Kidney (tissue), 14 donors: Measurements from ENCODE around the gene MAD1L1. TPM values are rescaled to one million over a fixed set of nuclear protein-coding genes. Genes with fewer than 3 reads are reported as not detected.

Experiments used
- DNase-seq, 5 donors: peaks; one replicate each; pipeline ENCODE4 v3.0.0-alpha.2; 2013 to 2020
- FAIRE-seq: peaks from 2 replicates; lab custom pipeline; 2012; peaks lifted over from hg19 to GRCh38; lab: Jason Lieb, UNC
- H3K27ac ChIP-seq, 2 donors: one replicate each; pipeline ENCODE4 v1.7.0; 2013; ENCODE audit warnings: low read depth in 2 of 2, low read length in 2 of 2, inconsistent platforms in 1 of 2
- H3K27me3 ChIP-seq: one replicate; pipeline ENCODE4 v1.7.1; 2013; ENCODE audit warnings: low read length, inconsistent platforms; ENCODE audit not compliant: control insufficient read depth, insufficient read depth
- H3K36me3 ChIP-seq, 3 donors: one replicate each; pipeline versions ENCODE4 v1.7.0 to v1.7.1; 2013; ENCODE audit warnings: low read length in 3 of 3, control low read depth in 1 of 3, inconsistent platforms in 1 of 3; ENCODE audit not compliant: insufficient read depth in 3 of 3, control insufficient read depth in 2 of 3
- H3K4me1 ChIP-seq, 3 donors: one replicate each; pipeline versions ENCODE4 v1.7.0 to v1.7.1; 2013; ENCODE audit warnings: low read length in 3 of 3, inconsistent platforms in 1 of 3, low read depth in 1 of 3; ENCODE audit not compliant: control insufficient read depth in 2 of 3, insufficient read depth in 2 of 3
- H3K4me3 ChIP-seq, 3 donors: one replicate each; pipeline versions ENCODE4 v1.7.0 to v1.8.1; 2013; ENCODE audit warnings: low read length in 3 of 3, control low read depth in 1 of 3, inconsistent platforms in 1 of 3
- H3K9ac ChIP-seq, 3 donors: one replicate each; pipeline versions ENCODE4 v1.7.0 to v1.7.1; 2013; ENCODE audit warnings: low read length in 3 of 3, control low read depth in 1 of 3, inconsistent platforms in 1 of 3
- H3K9me3 ChIP-seq, 3 donors: one replicate each; pipeline versions ENCODE4 v1.7.0 to v1.7.1; 2013; ENCODE audit warnings: low read length in 3 of 3, control low read depth in 1 of 3, inconsistent platforms in 1 of 3; ENCODE audit not compliant: control insufficient read depth in 2 of 3, insufficient read depth in 1 of 3
- CTCF ChIP-seq: IDR thresholded peaks from 3 replicates; pipeline ENCODE4 v1.5.1; 2012; ENCODE audit warnings: mild to moderate bottlenecking, moderate library complexity, borderline replicate concordance; ENCODE audit not compliant: insufficient read depth; ENCODE audit errors: extremely low read depth
- intact Hi-C: fragments of 100-400 bp; cut with DNase I; formaldehyde crosslinking; loops from one replicate; pipeline ENCODE4 v1.11.1; 2022
- polyA plus RNA-seq: library from polyadenylated mRNA; stranded (reverse); fragments of 350-450 nt; fragmentation: Illumina TruSeq; extraction: RNeasy Lipid Tissue Mini Kit (QIAGEN cat#74804); gene quantifications from one replicate; pipeline ENCODE4 v1.2.3, GENCODE V29; 2014; ENCODE audit warnings: low read depth, low replicate concordance; ENCODE audit not compliant: insufficient read depth
- total RNA-seq: library from RNA; stranded (reverse); fragmentation: NEBNext Ultra II Directional; extraction: Animal tissue kit (Norgen Biotek cat#: 25700); gene quantifications from one replicate; pipeline ENCODE4 v1.2.1, GENCODE V29; 2021
- donor health status: control.
- donor health status: control.
- donor health status: control.
- donor health status: control.
- donor health status: control.
- donor health status: DM: yes; HTN: yes; CAD: no.
- donor health status: Normal renal cell carcinoma (clear cell type).

Gene MAD1L1
- total and polyA plus RNA-seq, 2 donors from 2014 or later: 33.2 to 45.2 TPM

DNA sequence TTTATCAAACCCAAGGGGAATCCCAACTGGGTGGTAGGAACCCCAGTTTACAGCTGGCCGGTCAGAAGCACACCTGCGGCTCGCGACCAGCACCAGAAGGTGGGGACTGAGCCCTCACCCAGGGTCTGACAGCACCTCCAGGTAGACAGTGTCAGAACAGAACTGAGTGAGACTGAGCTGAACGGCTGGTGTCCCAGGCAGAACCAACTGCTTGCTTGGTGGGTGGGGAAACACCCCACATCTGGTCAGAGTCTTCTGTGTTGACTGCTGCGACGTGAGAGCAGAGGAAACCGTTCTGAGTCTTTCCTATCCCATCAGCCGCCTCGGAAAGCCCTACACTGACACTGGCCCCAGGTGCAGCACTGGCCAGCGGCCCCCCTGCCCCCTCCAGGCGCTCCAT is 160.7 kb downstream of the MAD1L1 start:
- TF ChIP-seq CTCF: no peak
- H3K9ac ChIP-seq: no peak overlapping the region
- intact Hi-C loops: no loop called here
- DNase-seq: no peak
- no peaks in the 10 kb centered on the region for H3K9me3 ChIP-seq
- no peak overlapping the region for H3K27ac ChIP-seq
- H3K4me1 ChIP-seq: no peaks in the 10 kb centered on the region
- H3K4me3 ChIP-seq: no peak overlapping the region
- peaks cover 0 to 4% (median 0%) of the 10 kb centered on the region in 3 donors for H3K36me3 ChIP-seq
- no peaks in the 10 kb centered on the region for H3K27me3 ChIP-seq
- FAIRE-seq: no peak

DNA sequence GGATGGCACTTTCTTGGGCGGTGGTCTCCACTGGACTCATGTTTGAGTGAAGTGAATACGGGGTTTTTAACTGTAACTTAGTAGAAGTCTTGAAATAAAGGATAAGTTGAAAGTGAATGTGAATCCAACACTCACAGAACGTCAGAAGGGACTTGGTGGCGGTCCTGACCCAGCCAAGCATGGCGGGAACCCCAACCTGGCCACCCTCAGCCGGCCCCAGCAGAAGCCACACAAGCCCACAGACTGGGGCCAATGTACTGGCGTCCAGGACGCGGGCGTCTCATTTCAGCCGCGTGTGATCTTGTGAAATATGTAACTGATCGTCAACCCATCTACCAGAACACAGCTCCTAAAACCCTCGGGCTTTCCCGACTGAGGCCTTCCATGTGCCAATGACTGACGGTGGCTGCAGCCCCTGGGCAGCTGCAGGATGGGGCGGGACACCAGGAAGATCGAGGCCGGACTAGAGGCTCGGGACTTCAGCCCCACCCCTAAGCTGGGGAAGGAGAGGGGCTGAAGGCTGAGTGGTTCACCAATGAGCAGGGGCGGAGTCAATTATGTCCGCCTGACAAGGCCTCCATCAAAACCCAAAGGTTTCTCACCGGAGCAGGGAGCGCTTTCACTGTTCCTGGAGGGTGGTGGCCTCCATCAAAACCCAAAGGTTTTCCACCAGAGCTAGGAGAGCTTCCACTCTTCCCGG is 161.5 kb downstream of the MAD1L1 start:
- Histone ChIP-seq H3K9me3 (no peaks in the 10 kb centered on the region), H3K9ac (no peak overlapping the region), H3K36me3 (peaks cover 0 to 4% (median 0%) of the 10 kb centered on the region in 3 donors), H3K27ac (no peak overlapping the region), H3K4me3 (no peak overlapping the region), H3K27me3 (no peaks in the 10 kb centered on the region), H3K4me1 (no peaks in the 10 kb centered on the region)
- intact Hi-C loops: no loop called here
- FAIRE-seq (no peak), DNase-seq (no peak)
- no peak for TF ChIP-seq CTCF

DNA sequence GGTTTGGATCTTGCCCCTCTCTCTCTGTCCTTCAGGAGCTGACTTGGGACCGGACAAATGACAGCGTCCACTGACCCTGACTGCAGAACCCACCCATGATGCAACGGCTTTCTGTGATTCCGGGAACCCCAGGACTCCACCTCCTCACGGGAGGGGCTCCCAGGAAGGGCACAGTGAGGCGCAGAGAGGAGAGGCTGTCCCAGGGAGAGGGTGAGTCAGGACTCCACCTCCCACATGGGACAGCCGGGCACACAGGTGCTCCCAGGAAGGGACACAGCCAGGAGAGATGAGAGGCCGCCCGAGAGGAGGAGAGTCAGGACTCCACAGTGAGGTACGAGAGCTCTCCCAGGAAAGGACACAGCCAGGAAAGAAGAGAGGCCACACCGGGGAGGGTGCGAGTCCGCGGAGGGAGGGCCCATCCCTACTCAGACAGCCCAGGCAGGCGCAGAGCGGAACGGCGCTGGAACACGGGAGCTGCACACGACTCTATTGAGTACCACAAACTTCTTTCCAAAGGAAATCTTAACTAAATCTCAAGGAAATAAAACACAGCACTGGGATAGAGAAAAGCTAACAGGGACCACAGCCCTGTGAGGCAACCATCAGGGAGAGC is 162.5 kb downstream of the MAD1L1 start:
- intact Hi-C loops: no loop called here
- H3K9me3 ChIP-seq: no peaks in the 10 kb centered on the region
- no peak overlapping the region for H3K4me3 ChIP-seq
- H3K36me3 ChIP-seq: peaks cover 0 to 4% (median 0%) of the 10 kb centered on the region in 3 donors
- DNase-seq (no peak), FAIRE-seq (no peak)
- no peak overlapping the region for H3K9ac ChIP-seq
- H3K27me3 ChIP-seq: no peaks in the 10 kb centered on the region
- H3K27ac ChIP-seq: no peak overlapping the region
- no peak for TF ChIP-seq CTCF
- H3K4me1 ChIP-seq: no peaks in the 10 kb centered on the region
